WTC11 (cell line): ENCODE measurements around the gene BIVM. TPM values are rescaled to one million over a fixed set of nuclear protein-coding genes. Genes with fewer than 3 reads are reported as not detected.

ENCODE experiments used
- ATAC-seq: fragments of 200-7000 bp; cut with Tn5 transposase; 2 replicates; pipeline ENCODE4 v1.10.0; 2021; ENCODE audit warnings: mild to moderate bottlenecking, moderate library complexity
- CTCF ChIA-PET: fragments of 300-600 bp; sonication (Branson Sonifier 250); formaldehyde crosslinking; loops from one replicate; lab custom pipeline; 2021; ENCODE audit warnings: antibody characterized with exemption; lab: Charles Lee
- POLR2A ChIA-PET: fragments of 350-600 bp; sonication (Branson Sonifier 250); formaldehyde crosslinking; loops from one replicate; lab custom pipeline; 2021; ENCODE audit warnings: antibody characterized with exemption; lab: Charles Lee
- DNase-seq: peaks from one replicate; pipeline ENCODE4 v3.0.0; 2021; ENCODE audit warnings: low spot score
- H3K27ac Mint-ChIP-seq: 2 replicates; pipeline ENCODE4 v1.8.0; 2021; ENCODE audit warnings: mixed read lengths
- H3K27me3 Mint-ChIP-seq: 2 replicates; pipeline ENCODE4 v1.8.0; 2021; ENCODE audit warnings: low read depth, mild to moderate bottlenecking, moderate library complexity, mixed read lengths
- H3K36me3 Mint-ChIP-seq: 2 replicates; pipeline ENCODE4 v1.8.0; 2021; ENCODE audit warnings: mixed read lengths
- H3K4me1 Mint-ChIP-seq: 2 replicates; pipeline ENCODE4 v1.8.0; 2022; ENCODE audit warnings: mixed read lengths
- H3K4me3 Mint-ChIP-seq: 2 replicates; pipeline ENCODE4 v1.8.0; 2021; ENCODE audit warnings: mild to moderate bottlenecking, moderate library complexity, mixed read lengths
- H3K9me3 Mint-ChIP-seq: 2 replicates; pipeline ENCODE4 v1.8.0; 2021; ENCODE audit warnings: mixed read lengths
- ATF2 ChIP-seq: sonication (generic); formaldehyde crosslinking; IDR thresholded peaks from 2 replicates; pipeline ENCODE4 v1.8.1; 2022; ENCODE audit warnings: low read depth, missing genetic modification reagents, borderline replicate concordance
- CDX4 ChIP-seq: fragments of 250-450 bp; sonication (Bioruptor Pico); IDR thresholded peaks from 2 replicates; pipeline ENCODE4 v1.9.0; 2021; ENCODE audit warnings: moderate library complexity, mild to moderate bottlenecking, inconsistent platforms, borderline replicate concordance
- CREB1 ChIP-seq: sonication (generic); formaldehyde crosslinking; IDR thresholded peaks from 2 replicates; pipeline ENCODE4 v1.8.0; 2023; ENCODE audit warnings: mild to moderate bottlenecking, missing genetic modification reagents
- ELF4 ChIP-seq: sonication (generic); formaldehyde crosslinking; IDR thresholded peaks from 2 replicates; pipeline ENCODE4 v1.8.1; 2022; ENCODE audit warnings: low read depth, mild to moderate bottlenecking, moderate library complexity, missing genetic modification reagents
- ESRRA ChIP-seq: sonication (generic); formaldehyde crosslinking; IDR thresholded peaks from 2 replicates; pipeline ENCODE4 v1.8.1; 2022; ENCODE audit warnings: mild to moderate bottlenecking, missing genetic modification reagents, borderline replicate concordance
- FOXJ3 ChIP-seq: sonication (generic); formaldehyde crosslinking; IDR thresholded peaks from 2 replicates; pipeline ENCODE4 v1.9.0; 2021; ENCODE audit warnings: missing genetic modification reagents, mild to moderate bottlenecking, borderline replicate concordance
- FOXK1 ChIP-seq: sonication (generic); formaldehyde crosslinking; IDR thresholded peaks from 2 replicates; pipeline ENCODE4 v1.8.0; 2022; ENCODE audit warnings: mild to moderate bottlenecking, moderate library complexity, missing genetic modification reagents
- GRHL2 ChIP-seq: fragments of 250-450 bp; sonication (Bioruptor Pico); IDR thresholded peaks from 2 replicates; pipeline ENCODE4 v1.8.0; 2022; ENCODE audit warnings: mild to moderate bottlenecking, moderate library complexity; ENCODE audit not compliant: insufficient replicate concordance, severe bottlenecking
- HMGXB4 ChIP-seq: sonication (generic); formaldehyde crosslinking; IDR thresholded peaks from 2 replicates; pipeline ENCODE4 v1.8.1; 2023; ENCODE audit warnings: mild to moderate bottlenecking, moderate library complexity, missing genetic modification reagents
- JAZF1 ChIP-seq: fragments of 250-450 bp; sonication (Bioruptor Pico); IDR thresholded peaks from 2 replicates; pipeline ENCODE4 v1.9.0; 2021; ENCODE audit warnings: moderate library complexity, mild to moderate bottlenecking, inconsistent platforms
- MAX ChIP-seq: sonication (generic); formaldehyde crosslinking; IDR thresholded peaks from 2 replicates; pipeline ENCODE4 v1.8.0; 2022; ENCODE audit warnings: mild to moderate bottlenecking, missing genetic modification reagents
- MLX ChIP-seq: sonication (generic); formaldehyde crosslinking; IDR thresholded peaks from 2 replicates; pipeline ENCODE4 v1.8.1; 2023; ENCODE audit warnings: mild to moderate bottlenecking, missing genetic modification reagents, moderate library complexity
- NFYB ChIP-seq: sonication (generic); formaldehyde crosslinking; conservative IDR thresholded peaks from 2 replicates; pipeline ENCODE4 v1.8.0; 2022; ENCODE audit warnings: low read depth, missing genetic modification reagents
- NR2C2 ChIP-seq: sonication (generic); formaldehyde crosslinking; IDR thresholded peaks from 2 replicates; pipeline ENCODE4 v1.8.0; 2022; ENCODE audit warnings: mild to moderate bottlenecking, missing genetic modification reagents
- NR3C1 ChIP-seq: sonication (generic); formaldehyde crosslinking; conservative IDR thresholded peaks from 2 replicates; pipeline ENCODE4 v1.8.1; 2023; ENCODE audit warnings: low read depth, mild to moderate bottlenecking, missing genetic modification reagents
- OVOL2 ChIP-seq: fragments of 250-450 bp; sonication (Bioruptor Pico); IDR thresholded peaks from 2 replicates; pipeline ENCODE4 v1.9.0; 2021; ENCODE audit warnings: mild to moderate bottlenecking, borderline replicate concordance
- PREB ChIP-seq: sonication (generic); formaldehyde crosslinking; IDR thresholded peaks from 2 replicates; pipeline ENCODE4 v1.8.1; 2022; ENCODE audit warnings: mild to moderate bottlenecking, missing genetic modification reagents, moderate library complexity, borderline replicate concordance
- PRRX2 ChIP-seq: fragments of 250-450 bp; sonication (Bioruptor Pico); IDR thresholded peaks from 2 replicates; pipeline ENCODE4 v1.8.0; 2021; ENCODE audit warnings: mild to moderate bottlenecking
- TCF7 ChIP-seq: sonication (generic); formaldehyde crosslinking; IDR thresholded peaks from 2 replicates; pipeline ENCODE4 v1.8.0; 2022; ENCODE audit warnings: mild to moderate bottlenecking, low read depth, missing genetic modification reagents, moderate library complexity
- TEAD1 ChIP-seq: sonication (generic); formaldehyde crosslinking; IDR thresholded peaks from 2 replicates; pipeline ENCODE4 v1.8.0; 2022; ENCODE audit warnings: mild to moderate bottlenecking, missing genetic modification reagents
- ZMAT4 ChIP-seq: fragments of 250-450 bp; sonication (Bioruptor Pico); IDR thresholded peaks from 2 replicates; pipeline ENCODE4 v1.9.0; 2021; ENCODE audit warnings: mild to moderate bottlenecking
- ZNF532 ChIP-seq: fragments of 250-450 bp; sonication (Bioruptor Pico); IDR thresholded peaks from 2 replicates; pipeline ENCODE4 v1.9.0; 2021; ENCODE audit warnings: mild to moderate bottlenecking, borderline replicate concordance
- total RNA-seq: library from RNA; stranded (reverse); gene quantifications from 3 replicates; pipeline ENCODE4 v1.2.3, GENCODE V29; 2021

BIVM gene
- total RNA-seq, 1 experiment from 2014 or later = 10.2 TPM

- no peaks in the 10 kb centered on the region; the same call in 1 of the 2 replicates for H3K27me3 Mint-ChIP-seq
- ATAC-seq (peak; percentile 55), DNase-seq (no peak)
- ChIA-PET POLR2A (interaction anchor here (0.5 kb wide), 1 partner anchor 34 kb away, joined by 4 read pairs; no protein-coding TSS in a partner anchor), CTCF (interaction anchor here (0.8 kb wide), 1 partner anchor 39 kb away, joined by 3 read pairs; no protein-coding TSS in a partner anchor)
- no peak overlapping the region for H3K4me3 Mint-ChIP-seq
- H3K27ac Mint-ChIP-seq = no peak overlapping the region
- TF ChIP-seq HMGXB4 (CRISPR knock-in tag) = no peak
- TF ChIP-seq OVOL2 (CRISPR knock-in tag) = no peak
- TF ChIP-seq PREB (CRISPR knock-in tag) = no peak
- TF ChIP-seq JAZF1 = no peak
- no peak for TF ChIP-seq TCF7 (CRISPR knock-in tag)
- no peak for TF ChIP-seq CDX4 (CRISPR knock-in tag)
- TF ChIP-seq ZMAT4 (CRISPR knock-in tag) = no peak
- TF ChIP-seq CREB1 (CRISPR knock-in tag) = no peak
- TF ChIP-seq NFYB (CRISPR knock-in tag) = no peak
- TF ChIP-seq FOXK1 (CRISPR knock-in tag) = no peak
- TF ChIP-seq NR3C1 (CRISPR knock-in tag) = no peak
- H3K4me1 Mint-ChIP-seq = peaks cover 6% of the 10 kb centered on the region; the same call in 1 of the 2 replicates
- H3K36me3 Mint-ChIP-seq = no peaks in the 10 kb centered on the region
- no peaks in the 10 kb centered on the region for H3K9me3 Mint-ChIP-seq
Measured at GRCh38 chr13:102761071-102761470, 37.8 kb upstream of the BIVM start.

- Mint-ChIP-seq H3K4me3 (no peak overlapping the region), H3K27ac (no peak overlapping the region), H3K36me3 (no peaks in the 10 kb centered on the region), H3K9me3 (no peaks in the 10 kb centered on the region), H3K27me3 (no peaks in the 10 kb centered on the region; the same call in 1 of the 2 replicates), H3K4me1 (peaks cover 6% of the 10 kb centered on the region; the same call in 1 of the 2 replicates)
- DNase-seq (no peak), ATAC-seq (peak; percentile 48)
- POLR2A ChIA-PET = no interaction called here
- CTCF ChIA-PET = no interaction called here
- TF ChIP-seq TEAD1 (CRISPR knock-in tag) = no peak
- no peak for TF ChIP-seq FOXJ3 (CRISPR knock-in tag)
- no peak for TF ChIP-seq ATF2 (CRISPR knock-in tag)
- TF ChIP-seq ELF4 = no peak
- no peak for TF ChIP-seq NR2C2 (CRISPR knock-in tag)
- TF ChIP-seq MLX (CRISPR knock-in tag) = no peak
- no peak for TF ChIP-seq PRRX2 (CRISPR knock-in tag)
- TF ChIP-seq GRHL2 (CRISPR knock-in tag) = no peak
- TF ChIP-seq MAX (CRISPR knock-in tag) = no peak
- no peak for TF ChIP-seq ESRRA
- no peak for TF ChIP-seq ZNF532 (CRISPR knock-in tag)
Measured at GRCh38 chr13:102763741-102764140, 35.2 kb upstream of the BIVM start.
